Stimulated activated CD4-positive, alpha-beta T cell treated with anti-CD3 and anti-CD28 coated beads, Interleukin-2, amount 100 ng/mL, for 24 hours (primary cell): Measurements from ENCODE around the gene BAX.

ENCODE experiments used
- DNase-seq, 2 donors: peaks; one replicate each; pipeline ENCODE4 v3.0.0-alpha.2; 2020

The BAX gene

DNA sequence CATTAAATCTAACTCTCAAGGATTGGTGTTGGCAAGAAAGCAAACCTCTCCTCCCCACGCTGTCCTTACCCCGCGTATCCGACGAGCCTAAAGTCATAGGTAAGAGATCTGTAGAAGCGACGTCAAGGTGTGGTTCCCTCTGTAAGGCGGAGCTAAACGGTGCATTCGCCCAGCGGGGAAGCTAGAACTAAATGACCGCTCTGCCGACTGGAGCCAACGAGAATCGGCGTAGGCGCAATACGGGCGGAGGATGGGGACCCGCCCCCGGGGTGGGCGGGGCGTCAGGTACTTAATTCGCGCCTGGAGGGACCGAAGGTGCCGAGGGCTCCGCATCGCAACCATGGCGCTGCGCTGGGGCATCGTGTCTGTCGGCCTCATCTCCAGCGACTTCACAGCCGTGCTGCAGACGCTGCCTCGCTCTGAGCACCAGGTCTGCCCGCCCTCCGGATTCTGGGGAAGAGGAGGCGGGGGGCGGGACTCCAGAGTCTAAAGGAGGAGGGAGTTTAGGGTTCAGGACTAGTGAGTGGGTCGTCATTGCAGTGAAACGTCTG is 21.2 kb upstream of the BAX start, which contains the start of gene DHDH:
Gene DHDH (plus strand): TSS at position 318 of the 551 bp plus-strand sequence. CDS start 23 bp downstream, at position 341.
- DNase-seq = peak; percentile 78 to 82

GRCh38 chr19:48934837-48935236 is 19.8 kb upstream of the BAX start:
- DNase-seq = no peak

GRCh38 chr19:48935864-48936263 is 18.8 kb upstream of the BAX start:
- DNase-seq = no peak

GRCh38 chr19:48938256-48938655 is 16.4 kb upstream of the BAX start:
- no peak for DNase-seq

DNA sequence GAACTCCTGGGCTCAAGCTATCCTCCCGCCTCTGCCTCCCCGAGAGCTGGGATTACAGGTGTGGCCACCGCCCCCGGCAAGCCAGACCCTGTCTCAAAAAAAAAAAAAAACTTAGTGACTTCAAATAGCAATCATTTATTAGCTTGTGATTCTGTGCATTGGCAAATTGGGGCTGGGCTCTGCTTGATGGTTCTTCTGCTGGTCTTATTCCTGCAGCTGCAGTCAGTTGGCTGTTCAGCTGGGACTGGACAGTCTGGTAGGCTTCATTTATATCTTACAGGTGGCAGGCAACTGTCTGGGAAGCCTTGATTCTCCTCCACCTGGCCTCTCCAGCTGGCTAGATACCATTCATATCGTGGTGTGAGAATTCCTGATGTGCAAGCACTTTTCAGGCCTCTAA is 13.8 kb upstream of the BAX start:
- no peak for DNase-seq

DNA sequence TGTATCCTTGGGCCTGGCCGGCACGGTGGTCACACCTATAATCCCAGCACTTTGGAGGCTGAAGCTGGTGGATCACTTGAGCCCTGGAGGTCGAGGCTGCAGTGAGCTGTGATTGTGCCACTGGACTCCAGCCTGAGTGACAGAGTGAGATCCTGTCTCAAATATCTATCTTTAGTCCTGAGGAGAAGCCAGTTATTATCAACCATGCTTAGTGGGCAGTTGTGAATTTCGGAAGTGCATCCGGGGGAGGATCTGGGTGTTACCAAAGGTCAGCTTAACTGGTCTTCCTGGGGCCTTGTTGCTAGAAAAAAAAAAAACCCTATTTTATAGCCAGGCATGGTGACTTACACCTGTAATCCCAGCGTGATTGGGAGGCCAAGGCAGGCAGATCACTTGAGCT is 11.6 kb upstream of the BAX start:
- DNase-seq = no peak

- DNase-seq = no peak
These were observed 9.3 kb upstream of the BAX start for GRCh38 chr19:48945415-48945814.

GRCh38 chr19:48945817-48946216 is 8.9 kb upstream of the BAX start:
- DNase-seq = no peak

DNA sequence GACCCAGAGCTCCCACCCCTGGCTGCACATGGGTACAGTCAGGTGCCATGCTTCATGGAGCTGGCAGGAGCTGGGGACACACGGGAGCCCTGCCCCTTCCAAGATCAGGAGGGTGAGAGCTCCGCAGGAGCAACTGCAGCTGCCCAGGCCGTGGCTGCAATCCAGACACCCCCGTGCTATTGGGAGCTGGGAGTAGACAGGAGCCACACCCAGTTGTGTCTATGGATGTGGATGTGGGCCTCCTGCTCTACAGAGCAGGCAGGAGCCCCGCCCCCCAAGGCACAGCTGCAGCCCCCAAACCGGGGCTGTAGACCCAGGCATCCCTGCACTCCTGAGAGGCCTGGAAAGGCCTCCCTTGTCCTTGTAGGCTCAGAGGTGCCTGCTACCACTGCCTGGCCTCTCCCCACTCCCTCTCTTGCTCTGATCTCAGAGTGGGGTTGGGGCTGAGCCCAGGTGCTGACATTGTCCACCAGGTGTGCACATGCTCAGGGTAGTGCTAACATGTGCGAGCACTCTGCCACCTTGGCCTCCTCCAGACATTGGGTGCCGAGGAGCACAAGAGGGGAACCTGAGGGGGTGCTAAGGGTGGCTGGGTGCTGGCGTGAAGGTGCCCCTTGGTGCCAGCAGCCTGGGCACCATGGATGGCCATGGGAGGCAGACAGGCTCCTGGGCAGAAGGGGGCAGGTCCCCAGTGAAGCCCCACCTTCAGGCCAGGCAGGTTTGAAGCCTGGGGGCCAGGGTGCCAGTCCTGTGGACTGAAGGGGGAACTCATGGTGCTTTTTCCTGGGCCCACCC is 8.0 kb upstream of the BAX start:
- DNase-seq = no peak

- DNase-seq = no peak
These were observed 7.5 kb upstream of the BAX start for GRCh38 chr19:48947258-48947542.

- no peak for DNase-seq
These were observed 4.5 kb upstream of the BAX start for GRCh38 chr19:48950159-48950558.

GRCh38 chr19:48950830-48951519 is 3.7 kb upstream of the BAX start:
- DNase-seq = no peak

DNA sequence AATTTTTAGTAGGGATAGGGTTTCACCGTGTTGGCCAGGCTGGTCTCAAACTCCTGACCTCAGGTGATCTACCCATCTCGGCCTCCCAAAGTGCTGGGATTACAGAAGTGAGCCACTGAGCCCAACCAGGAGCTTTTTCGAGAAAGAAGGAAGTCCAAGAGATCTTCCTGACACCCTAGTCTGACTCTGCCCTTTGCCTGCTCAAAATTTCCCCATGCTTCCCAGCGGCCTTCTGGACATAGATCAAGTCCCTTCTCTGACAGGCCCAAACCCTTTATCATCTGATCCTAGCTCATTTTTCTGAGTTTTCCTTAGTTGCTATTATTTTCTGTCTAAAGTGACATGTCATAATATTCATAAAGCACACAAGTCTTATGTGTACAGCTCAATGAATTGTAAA is 1.5 kb upstream of the BAX start:
- DNase-seq = no peak

GRCh38 chr19:48953990-48954594 is 583 bp upstream of the BAX start:
- no peak for DNase-seq

GRCh38 chr19:48955308-48955958 is 758 bp downstream of the BAX start:
- no peak for DNase-seq

- DNase-seq = no peak
These were observed 3.3 kb downstream of the BAX start for GRCh38 chr19:48958006-48958405.

DNA sequence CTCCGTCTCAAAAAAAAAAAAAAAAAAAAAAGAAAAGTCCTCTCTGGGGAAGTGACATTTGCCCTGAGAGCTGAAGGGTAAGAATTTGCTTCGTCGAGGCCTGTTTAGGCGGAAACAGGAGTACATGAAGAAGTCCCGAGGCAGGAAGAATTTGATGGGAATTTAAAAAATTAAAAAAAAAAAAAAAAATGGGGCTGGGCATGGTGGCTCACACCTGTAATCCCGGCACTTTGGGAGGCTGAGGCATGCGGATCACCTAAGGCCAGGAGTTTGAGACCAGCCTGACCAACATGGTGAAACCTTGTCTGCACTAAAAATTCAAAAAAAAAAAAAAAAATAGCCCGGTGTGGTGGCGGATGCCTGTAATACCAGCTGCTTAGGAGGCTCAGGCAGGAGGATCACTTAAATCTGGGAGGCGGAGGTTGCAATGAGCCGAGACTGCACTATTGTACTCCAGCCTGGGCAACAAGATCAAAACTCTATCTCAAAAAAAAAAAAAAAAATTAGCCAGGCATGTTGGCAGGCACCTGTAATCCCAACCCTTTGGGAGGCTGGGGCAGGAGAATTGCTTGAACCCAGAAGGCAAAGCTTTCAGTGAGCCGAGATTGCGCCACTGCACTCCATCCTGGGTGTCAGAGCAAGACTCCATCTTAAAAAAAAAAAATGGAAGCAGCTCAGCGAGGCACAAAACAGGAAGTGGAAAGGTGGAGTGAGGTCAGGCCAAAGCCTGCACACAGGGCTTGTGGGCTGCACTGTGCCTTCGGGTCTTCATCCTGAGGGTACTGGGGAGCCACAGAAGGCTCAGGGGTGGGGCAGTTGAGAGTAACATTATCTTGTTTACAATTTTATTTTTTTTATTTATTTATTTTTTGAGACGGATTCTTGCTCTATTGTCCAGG is 4.9 kb downstream of the BAX start:
- DNase-seq = no peak

DNA sequence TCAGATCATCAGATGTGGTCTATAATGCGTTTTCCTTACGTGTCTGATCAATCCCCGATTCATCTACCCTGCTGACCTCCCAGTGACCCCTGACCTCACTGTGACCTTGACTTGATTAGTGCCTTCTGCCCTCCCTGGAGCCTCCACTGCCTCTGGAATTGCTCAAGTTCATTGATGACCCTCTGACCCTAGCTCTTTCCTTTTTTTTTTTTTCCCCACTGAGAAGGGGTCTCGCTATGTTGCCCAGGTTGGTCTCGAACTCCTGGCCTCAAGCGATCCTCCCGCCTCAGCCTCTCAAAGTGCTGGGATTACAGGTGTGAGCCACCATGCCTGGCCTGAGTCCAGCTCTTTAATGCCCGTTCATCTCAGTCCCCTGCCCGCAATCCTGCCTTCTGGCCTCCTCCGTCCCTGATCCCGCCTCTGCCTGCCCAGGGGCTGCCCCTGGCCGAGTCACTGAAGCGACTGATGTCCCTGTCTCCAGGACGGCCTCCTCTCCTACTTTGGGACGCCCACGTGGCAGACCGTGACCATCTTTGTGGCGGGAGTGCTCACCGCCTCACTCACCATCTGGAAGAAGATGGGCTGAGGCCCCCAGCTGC is 6.5 kb downstream of the BAX start:
- DNase-seq = no peak

- no peak for DNase-seq
These were observed 7.0 kb downstream of the BAX start for GRCh38 chr19:48961673-48962028.

DNA sequence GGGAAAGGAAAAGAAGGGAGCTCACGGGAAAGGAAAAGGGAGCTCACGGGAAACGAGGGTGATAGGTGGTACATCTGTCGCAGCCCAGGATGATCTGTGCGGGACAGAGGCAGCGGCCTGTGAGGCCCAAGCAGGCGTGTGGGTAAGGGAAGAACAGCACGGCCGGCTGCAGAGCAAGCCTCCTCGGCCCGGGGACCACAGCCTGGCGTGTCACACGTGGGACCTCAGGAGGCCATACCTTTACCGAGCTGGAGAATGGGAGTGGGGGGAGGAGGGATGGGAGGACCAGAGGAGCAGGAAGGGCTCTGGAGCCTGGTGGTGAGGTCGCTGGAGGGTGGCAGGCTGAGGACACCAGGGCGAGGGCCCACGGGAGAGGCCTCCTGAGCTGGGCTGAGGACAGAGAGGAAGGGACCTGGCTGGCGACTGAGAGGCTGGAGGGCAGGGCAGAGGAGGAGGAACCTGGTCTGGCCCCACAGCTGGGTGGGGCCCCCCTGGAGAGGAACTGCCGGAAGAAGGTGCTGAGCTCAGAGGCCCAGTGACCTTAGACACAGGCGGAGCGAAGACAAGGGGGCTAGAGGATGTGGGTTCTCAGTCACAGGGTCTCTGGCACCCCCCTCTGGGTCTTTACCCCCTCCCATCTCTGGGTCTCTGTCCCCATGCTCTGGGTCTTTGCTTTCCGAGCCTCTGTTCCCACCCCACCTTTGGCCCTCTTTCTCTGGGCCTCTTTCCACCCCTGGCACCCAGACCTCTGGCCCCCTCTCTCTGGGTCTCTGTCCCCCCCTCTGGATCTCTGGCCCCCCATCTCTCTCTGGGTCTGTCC is 7.6 kb downstream of the BAX start:
- peak; percentile 37 to 59 for DNase-seq

DNA sequence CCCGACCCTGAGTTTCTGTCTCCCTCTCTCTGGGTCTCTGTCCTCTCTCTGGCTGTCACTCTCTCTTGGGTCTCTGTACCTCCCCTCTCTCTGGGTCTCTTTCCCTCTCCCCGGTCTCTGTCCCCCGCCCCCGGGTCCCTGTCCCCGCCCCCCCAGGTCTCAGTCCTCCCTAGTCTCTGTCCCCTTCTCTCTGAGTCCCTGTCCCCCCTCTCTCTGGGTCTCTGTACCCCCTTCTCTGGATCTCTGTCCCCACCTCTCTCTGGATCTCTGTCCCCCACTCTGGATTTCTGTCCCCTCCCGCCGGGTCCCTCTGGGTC is 8.1 kb downstream of the BAX start:
- no peak for DNase-seq
